Sigmoid colon (tissue), 7 donors: ENCODE data around the gene KCNH4. TPM values are rescaled to one million over a fixed set of nuclear protein-coding genes. Genes with fewer than 3 reads are reported as not detected.

Experiments
- DNase-seq: peaks from one replicate; pipeline ENCODE4 v3.0.0-alpha.2; 2019
- H3K27ac ChIP-seq, 4 donors: fragments of 200-600 bp; sonication (generic); one replicate each; pipeline ENCODE4 v1.5.1; 2016 to 2019; ENCODE audit warnings: mild to moderate bottlenecking in 1 of 4
- H3K27me3 ChIP-seq, 3 donors: fragments of 200-600 bp; sonication (generic); one replicate each; pipeline ENCODE4 v1.5.1; 2019; ENCODE audit warnings: mild to moderate bottlenecking in 1 of 3
- H3K36me3 ChIP-seq, 4 donors: fragments of 200-600 bp; sonication (generic); one replicate each; pipeline ENCODE4 v1.5.1; 2016 to 2019
- H3K4me1 ChIP-seq, 4 donors: fragments of 200-600 bp; sonication (generic); one replicate each; pipeline ENCODE4 v1.5.1; 2017 to 2019
- H3K4me3 ChIP-seq, 4 donors: fragments of 200-600 bp; sonication (generic); one replicate each; pipeline ENCODE4 v1.5.1; 2017 to 2019; ENCODE audit warnings: mild to moderate bottlenecking in 2 of 4, moderate library complexity in 1 of 4
- H3K9me3 ChIP-seq, 4 donors: fragments of 200-600 bp in 3 of 4; sonication (generic) in 3 of 4; one replicate each; pipeline versions ENCODE4 v1.5.1 to v1.6.1; 2013 to 2019
- CTCF ChIP-seq, 4 experiments: fragments of 450-650 bp in 3 of 4; fragments of 200-600 bp in 1 of 4; IDR thresholded peaks; one replicate each; pipeline ENCODE4 v1.5.1; 2016 to 2019; ENCODE audit warnings: antibody characterized with exemption in 4 of 4, mild to moderate bottlenecking in 3 of 4, moderate library complexity in 2 of 4
- EP300 ChIP-seq, 4 donors: sonication (generic); formaldehyde crosslinking; IDR thresholded peaks; one replicate each; pipeline ENCODE4 v1.6.1; 2017; ENCODE audit warnings: antibody characterized with exemption in 4 of 4
- POLR2A ChIP-seq, 2 donors: fragments of 450-650 bp; IDR thresholded peaks; one replicate each; pipeline ENCODE4 v1.6.1; 2016; ENCODE audit warnings: antibody characterized with exemption in 2 of 2, mild to moderate bottlenecking in 2 of 2, moderate library complexity in 2 of 2
- POLR2AphosphoS5 ChIP-seq, 4 donors: sonication (generic); formaldehyde crosslinking; IDR thresholded peaks; one replicate each; pipeline ENCODE4 v1.6.1; 2017; ENCODE audit warnings: antibody characterized with exemption in 4 of 4
- WGBS, 2 donors: extraction: QIAGEN DNeasy Blood & Tissue Kit; methylation state at CpG; one replicate each; pipeline ENCODE4 v1.1.7; 2013; 5-methylcytosine and 5-hydroxymethylcytosine counted together
- intact Hi-C: fragments of 100-400 bp; cut with DNase I; formaldehyde crosslinking; loops from one replicate; pipeline ENCODE4 v1.15.1; 2023
- polyA plus RNA-seq, 3 donors: library from polyadenylated mRNA; stranded (reverse); fragments of 200-250 nt; gene quantifications; one replicate each; pipeline ENCODE4 v1.2.3, GENCODE V29; 2013
- total RNA-seq, 4 donors: library from RNA; depleted of rRNA; stranded (reverse); fragments of >200 nt; gene quantifications; one replicate each; pipeline ENCODE4 v1.1.0, GENCODE V29; 2016
- donor health status: healthy with polysubstance abuse.
- donor health status: Bipolar disorder and iron deficiency.
- donor health status: healthy.

Gene KCNH4
- total and polyA plus RNA-seq, 7 donors = 0.25 TPM; not detected in 6

GRCh38 chr17:42111871-42112551 is 68.9 kb downstream of the KCNH4 start:
- Histone ChIP-seq H3K4me1 (peaks cover 0 to 32% (median 27%) of the 10 kb centered on the region in 4 donors), H3K4me3 (peak overlapping the region; percentile 48 to 63 (median 61)), H3K27ac (peak overlapping the region; percentile 90 to 96 (median 92)), H3K9me3 (no peaks in the 10 kb centered on the region), H3K27me3 (no peaks in the 10 kb centered on the region), H3K36me3 (peaks cover 0 to 38% (median 3%) of the 10 kb centered on the region in 4 donors)
- 5 to 22% methylated on average over 12 of the region's 12 CpGs for WGBS, 2 donors
- TF ChIP-seq EP300 (IDR thresholded peaks at IDR 0.05) = no peak
- TF ChIP-seq CTCF (IDR thresholded peaks at IDR 0.05) = no peak
- TF ChIP-seq POLR2AphosphoS5 (IDR thresholded peaks at IDR 0.05) = no peak
- TF ChIP-seq POLR2A (IDR thresholded peaks at IDR 0.05) = no peak
- peak; percentile 79 for DNase-seq
- intact Hi-C loops = loop anchor here (5.0 kb wide), 1 partner anchor 145 kb away; the partner anchor contains the start of gene CNP

DNA sequence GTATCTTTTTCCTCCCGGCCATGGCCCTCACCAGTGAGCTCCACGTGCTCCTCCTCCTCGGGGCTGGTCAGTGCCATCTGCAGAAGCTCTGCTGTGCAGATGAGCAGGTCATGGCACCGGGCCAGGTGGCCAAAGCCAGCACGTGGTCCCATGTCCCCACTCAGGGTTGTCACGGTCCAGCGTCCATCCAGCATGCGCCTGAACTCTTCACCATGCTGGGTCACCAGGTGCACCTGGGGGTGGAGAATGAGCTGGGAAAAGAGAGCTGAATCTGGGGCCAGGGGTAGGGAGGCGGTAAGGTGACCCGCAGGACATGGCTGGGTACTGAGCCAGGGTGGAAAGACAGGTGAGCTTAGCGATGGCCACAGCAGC is 69.7 kb downstream of the KCNH4 start:
- no peaks in the 10 kb centered on the region for H3K27me3 ChIP-seq
- 90 to 93% methylated on average over 11 of the region's 11 CpGs for WGBS, 2 donors
- DNase-seq = no peak
- intact Hi-C loops = loop anchor here (5.0 kb wide), 1 partner anchor 144 kb away; the partner anchor contains the start of gene CNP
- H3K4me3 ChIP-seq = peak overlapping the region in 3 of 4 donors; percentile 60 to 63 (median 62)
- peaks cover 0 to 36% (median 3%) of the 10 kb centered on the region in 4 donors for H3K36me3 ChIP-seq
- TF ChIP-seq EP300 (IDR thresholded peaks at IDR 0.05) (no peak), POLR2A (IDR thresholded peaks at IDR 0.05) (no peak)
- H3K4me1 ChIP-seq = peaks cover 0 to 32% (median 26%) of the 10 kb centered on the region in 4 donors
- no peaks in the 10 kb centered on the region for H3K9me3 ChIP-seq
- H3K27ac ChIP-seq = peak overlapping the region; percentile 90 to 96 (median 92)

GRCh38 chr17:42110301-42111264 is 70.4 kb downstream of the KCNH4 start:
- no peak for DNase-seq
- 90 to 92% methylated on average over 18 of the region's 18 CpGs for WGBS, 2 donors
- Histone ChIP-seq H3K9me3 (no peaks in the 10 kb centered on the region), H3K4me3 (no peak overlapping the region), H3K4me1 (peaks cover 0 to 32% (median 26%) of the 10 kb centered on the region in 4 donors), H3K27me3 (no peaks in the 10 kb centered on the region), H3K27ac (peak overlapping the region in 3 of 4 donors; percentile 90 to 96 (median 95)), H3K36me3 (peaks cover 0 to 33% (median 7%) of the 10 kb centered on the region in 4 donors)
- intact Hi-C loops = loop anchor here (5.0 kb wide), 1 partner anchor 143 kb away; the partner anchor contains the start of gene CNP
- TF ChIP-seq EP300 (IDR thresholded peaks at IDR 0.05) = no peak
- TF ChIP-seq POLR2AphosphoS5 (IDR thresholded peaks at IDR 0.05) = no peak
- no peak for TF ChIP-seq POLR2A (IDR thresholded peaks at IDR 0.05)
- TF ChIP-seq CTCF (IDR thresholded peaks at IDR 0.05) = no peak

- Histone ChIP-seq H3K9me3 (no peaks in the 10 kb centered on the region), H3K4me3 (no peak overlapping the region), H3K4me1 (peaks cover 0 to 32% (median 26%) of the 10 kb centered on the region in 4 donors), H3K36me3 (peaks cover 0 to 28% (median 6%) of the 10 kb centered on the region in 4 donors), H3K27ac (no peak overlapping the region), H3K27me3 (no peaks in the 10 kb centered on the region)
- WGBS, 2 donors = 91 to 97% methylated on average over 9 of the region's 9 CpGs
- no peak for DNase-seq
- TF ChIP-seq POLR2AphosphoS5 (IDR thresholded peaks at IDR 0.05) = no peak
- TF ChIP-seq EP300 (IDR thresholded peaks at IDR 0.05) = no peak
- intact Hi-C loops = no loop called here
Observed at GRCh38 chr17:42109086-42109485, 71.9 kb downstream of the KCNH4 start.

DNA sequence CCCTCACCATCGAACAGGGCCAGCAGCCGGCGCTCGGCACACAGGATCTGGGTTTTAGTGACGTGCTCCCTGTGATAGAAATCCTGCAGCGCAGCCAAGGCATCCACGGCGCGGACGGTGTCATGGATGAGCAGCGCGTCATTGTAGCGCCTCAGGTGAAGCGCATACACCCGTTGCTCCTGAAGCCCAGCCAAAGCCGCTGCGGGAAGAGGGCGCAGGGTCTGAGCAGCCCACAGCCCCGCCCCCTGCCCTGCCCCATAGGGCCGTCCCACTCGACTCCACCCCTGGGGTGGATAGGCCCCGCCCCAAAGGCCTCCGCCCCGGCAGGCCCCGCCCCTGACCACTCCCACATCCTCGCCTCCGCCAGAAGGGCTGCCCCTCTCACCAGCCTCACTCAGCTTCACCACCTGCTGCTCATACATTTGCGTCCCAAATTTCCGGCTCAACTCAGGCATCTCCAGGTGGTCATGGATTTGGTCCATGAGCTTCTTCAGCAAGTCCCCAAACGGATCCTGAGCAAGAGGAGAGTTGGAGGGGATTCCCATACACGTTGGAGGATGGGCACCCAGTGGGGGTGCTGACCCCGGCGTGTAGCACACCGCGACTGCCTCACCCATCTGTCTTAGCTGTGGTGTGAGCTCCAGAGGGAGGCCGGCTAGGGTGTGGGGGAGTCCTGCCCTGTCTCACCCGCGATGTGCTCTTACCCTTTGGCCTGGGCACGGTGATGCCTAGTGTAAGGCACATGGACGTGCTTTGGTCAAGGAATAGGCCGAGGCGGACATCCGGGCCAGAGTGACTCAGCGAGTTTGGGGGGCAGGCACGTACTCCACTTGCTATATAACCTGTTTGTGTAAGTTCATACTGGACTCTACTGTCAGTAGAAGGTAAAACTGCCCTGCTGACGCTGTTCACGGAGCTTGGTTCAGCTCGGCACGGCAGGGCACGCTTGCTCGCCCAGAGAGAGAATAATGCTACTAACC is 73.1 kb downstream of the KCNH4 start:
- no peaks in the 10 kb centered on the region for H3K9me3 ChIP-seq
- no peaks in the 10 kb centered on the region for H3K27me3 ChIP-seq
- intact Hi-C loops = no loop called here
- DNase-seq = peak; percentile 84
- TF ChIP-seq CTCF (IDR thresholded peaks at IDR 0.05) (no peak), POLR2AphosphoS5 (IDR thresholded peaks at IDR 0.05) (no peak), POLR2A (IDR thresholded peaks at IDR 0.05) (no peak), EP300 (IDR thresholded peaks at IDR 0.05) (no peak)
- peak overlapping the region in 3 of 4 donors; percentile 9 to 29 (median 29) for H3K4me3 ChIP-seq
- 43 to 49% methylated on average over 51 of the region's 51 CpGs for WGBS, 2 donors
- H3K4me1 ChIP-seq = peaks cover 0 to 25% (median 20%) of the 10 kb centered on the region in 4 donors
- H3K36me3 ChIP-seq = peaks cover 0 to 24% (median 6%) of the 10 kb centered on the region in 4 donors
- no peak overlapping the region for H3K27ac ChIP-seq
